Fibroblast of lung (primary cell): ENCODE measurements around the gene PPP4R3B.

Experiments used
- CTCF ChIP-seq, 2 donors: IDR thresholded peaks in 1 of 2; conservative IDR thresholded peaks in 1 of 2; 1 replicate in 1 of 2; 2 replicates in 1 of 2; pipeline ENCODE4 v1.5.1; 2011 to 2012; ENCODE audit warnings: low read length in 2 of 2, control low read depth in 1 of 2, inconsistent platforms in 1 of 2, low read depth in 1 of 2, mild to moderate bottlenecking in 1 of 2
- EZH2 ChIP-seq: IDR thresholded peaks from 2 replicates; pipeline ENCODE4 v1.5.1; 2012; ENCODE audit warnings: low read length, control low read depth, mild to moderate bottlenecking; ENCODE audit errors: missing control alignments

GRCh38 chr2:55598056-55598795, 19.2 kb downstream of the PPP4R3B start:
- no peak for TF ChIP-seq CTCF (conservative IDR thresholded peaks at IDR 0.05 in 1 of 2, IDR thresholded peaks at IDR 0.05 in 1 of 2; ENCODE audit: low read depth in 1 of 2, low read length in 2 of 2)
- TF ChIP-seq EZH2 = no peak
